Measurements from ENCODE around the gene ANKRD44.

Gene ANKRD44

DNA sequence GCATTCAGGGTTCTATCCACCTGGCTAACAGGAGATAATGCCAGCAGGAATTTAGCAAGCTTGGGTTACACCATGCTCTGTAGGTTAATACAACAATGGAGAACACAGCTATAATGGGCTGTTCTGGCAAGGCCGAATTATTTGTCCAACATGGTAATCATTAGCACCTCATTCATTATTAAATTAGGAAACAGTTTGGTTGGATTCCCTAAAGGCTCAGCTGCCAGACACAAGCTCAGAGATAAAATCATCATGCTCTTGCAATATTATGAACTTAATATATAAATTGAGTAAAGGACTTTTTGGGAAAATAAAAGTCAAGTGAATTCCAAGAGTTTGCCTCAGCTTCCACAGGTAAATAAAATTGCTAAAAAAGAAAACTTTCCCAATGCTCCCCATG is 166.4 kb downstream of the ANKRD44 start:
- no peak for DNase-seq (ENCODE audit: low read depth)

DNA sequence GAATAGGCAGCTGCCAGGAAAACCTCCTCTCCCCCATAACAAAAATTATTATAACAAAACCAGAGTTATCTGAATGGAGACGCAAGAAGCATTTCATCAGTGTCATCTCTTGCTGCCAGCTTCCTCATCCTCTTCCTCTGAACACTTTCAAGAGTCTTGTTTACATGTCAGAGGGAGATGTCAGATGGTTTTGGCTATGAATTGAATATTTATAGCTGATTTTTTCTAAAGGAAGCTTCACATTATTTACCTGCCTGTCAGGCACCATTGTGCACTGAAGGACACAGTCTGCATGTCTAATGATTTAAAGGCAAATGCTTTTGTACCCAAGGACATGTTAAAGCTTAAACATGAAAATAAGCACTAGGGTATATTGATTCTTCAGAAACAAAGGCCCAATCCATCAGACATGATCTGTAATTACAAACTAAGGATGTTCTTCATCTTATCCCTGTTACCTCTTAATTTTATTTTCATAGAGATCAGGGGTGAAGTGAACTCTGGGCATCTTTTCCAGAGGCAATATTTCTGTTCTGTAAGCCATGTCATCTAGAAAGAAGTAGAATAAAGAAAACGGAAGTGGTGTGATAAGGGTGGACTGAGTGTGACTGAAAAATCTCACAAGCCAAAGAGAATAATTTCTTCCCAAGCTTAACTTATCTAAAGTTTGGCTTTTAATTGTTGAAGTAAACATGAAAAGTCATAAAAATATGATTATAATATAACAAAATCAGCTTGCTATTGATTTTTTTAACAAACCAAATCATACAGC is 168.7 kb downstream of the ANKRD44 start:
- no peak for DNase-seq (ENCODE audit: low read depth)

DNA sequence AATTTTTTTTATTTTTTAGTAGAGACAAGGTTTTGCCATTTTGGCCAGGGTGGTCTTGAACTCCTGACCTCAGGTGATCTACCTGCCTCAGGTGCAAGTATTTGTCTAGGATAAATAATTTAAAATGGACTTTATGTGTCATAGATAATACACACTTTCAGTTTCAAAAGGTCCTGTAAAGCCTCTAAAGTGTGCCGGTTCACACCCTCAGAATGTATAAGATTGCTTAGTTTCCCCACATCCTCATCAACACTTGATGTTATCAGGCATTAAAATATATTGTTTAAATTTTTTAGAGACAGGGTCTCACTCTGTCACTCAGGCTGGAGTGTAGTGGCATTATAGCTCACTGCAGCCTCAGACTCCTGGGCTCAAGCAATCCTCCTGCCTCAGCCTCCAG is 170.5 kb downstream of the ANKRD44 start:
- no peak for DNase-seq (ENCODE audit: low read depth)

DNA sequence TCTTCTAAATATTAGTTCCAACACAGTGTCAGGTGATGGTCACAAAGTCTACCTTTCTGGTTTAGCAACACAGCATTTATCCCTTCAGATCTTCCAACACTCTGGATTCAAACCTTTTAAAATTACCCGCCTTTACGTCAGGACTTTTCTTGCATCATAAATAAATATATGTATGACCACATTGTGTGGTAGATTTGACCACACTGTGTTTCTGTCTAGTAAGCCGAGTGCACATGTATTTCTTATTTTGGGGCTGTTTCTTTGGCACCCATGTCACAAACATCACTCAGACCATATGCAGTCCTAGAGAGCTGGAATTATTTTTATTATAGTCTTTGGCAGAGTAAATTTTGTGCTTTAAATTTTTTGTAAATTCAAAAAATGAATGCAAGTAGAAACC is 172.1 kb downstream of the ANKRD44 start:
- no peak for DNase-seq (ENCODE audit: low read depth)

DNA sequence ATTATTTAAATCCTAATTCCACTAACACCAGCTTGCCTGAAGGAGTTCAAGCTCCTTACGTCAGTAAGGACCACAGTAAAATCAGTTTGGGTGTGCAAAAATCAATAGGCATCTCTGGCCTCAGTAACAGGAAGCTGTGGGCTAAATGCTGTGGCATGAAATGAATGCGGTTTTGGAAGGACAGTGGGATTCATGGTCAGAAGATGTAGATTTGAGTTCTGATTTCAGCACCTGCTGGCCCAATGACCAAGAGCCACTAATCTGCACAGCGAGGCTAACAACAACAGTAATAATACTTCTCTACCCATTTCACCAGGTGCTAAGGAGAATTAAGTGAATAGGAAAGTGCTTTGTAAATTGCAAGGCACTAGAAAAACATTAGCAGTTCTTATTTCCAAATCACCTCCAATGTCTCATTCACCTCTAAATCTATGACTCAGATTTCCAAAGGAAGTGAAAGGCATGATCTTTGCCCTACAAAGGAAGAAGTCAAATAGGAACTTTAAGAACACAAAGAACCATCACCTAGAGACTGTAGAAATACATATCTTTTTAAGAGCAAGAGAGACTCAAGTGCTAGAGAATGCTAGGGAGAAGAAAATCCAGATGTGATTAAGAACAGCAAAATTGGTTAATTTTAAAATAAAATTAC is 172.6 kb downstream of the ANKRD44 start:
- no peak for DNase-seq (ENCODE audit: low read depth)

DNA sequence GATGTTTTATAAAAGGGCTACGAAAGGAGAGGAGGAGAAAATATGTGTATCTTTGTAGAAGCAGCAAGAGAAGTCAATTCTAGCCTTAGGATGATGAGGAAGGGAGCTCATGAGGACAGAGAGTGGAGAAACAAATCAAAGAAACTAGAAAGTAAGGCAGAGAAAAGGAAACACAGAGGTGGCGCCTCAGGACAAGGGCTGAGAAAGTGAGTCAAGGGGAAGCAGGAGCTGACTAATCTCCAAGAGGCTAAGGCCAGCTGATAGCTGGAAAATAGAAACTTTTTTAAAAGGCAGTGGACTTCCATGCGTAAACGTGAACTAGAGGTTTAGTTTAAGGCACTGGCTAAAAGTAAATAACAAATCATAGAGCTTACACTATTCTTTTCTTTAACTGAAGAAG is 173.3 kb downstream of the ANKRD44 start:
- DNase-seq (ENCODE audit: low read depth): no peak

DNA sequence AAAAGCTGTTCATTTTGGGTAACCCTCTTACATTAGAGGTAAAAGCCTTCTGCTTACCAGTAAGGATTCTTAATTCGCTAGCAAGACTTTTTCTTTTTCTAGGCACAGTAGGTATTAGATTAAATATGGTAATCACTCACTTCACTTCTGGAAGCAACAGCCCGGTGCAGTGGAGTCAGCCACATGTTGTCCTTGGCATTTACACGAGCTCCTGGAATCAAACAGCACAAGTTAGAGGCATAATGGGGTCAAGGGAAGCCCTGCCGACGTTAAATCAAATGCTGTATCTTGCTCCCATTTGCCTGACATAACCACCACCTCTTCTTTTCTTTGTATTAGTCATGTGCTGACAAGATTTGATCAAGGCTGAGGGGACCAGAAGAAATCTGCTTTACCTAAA is 174.1 kb downstream of the ANKRD44 start:
- no peak for DNase-seq (ENCODE audit: low read depth)

DNA sequence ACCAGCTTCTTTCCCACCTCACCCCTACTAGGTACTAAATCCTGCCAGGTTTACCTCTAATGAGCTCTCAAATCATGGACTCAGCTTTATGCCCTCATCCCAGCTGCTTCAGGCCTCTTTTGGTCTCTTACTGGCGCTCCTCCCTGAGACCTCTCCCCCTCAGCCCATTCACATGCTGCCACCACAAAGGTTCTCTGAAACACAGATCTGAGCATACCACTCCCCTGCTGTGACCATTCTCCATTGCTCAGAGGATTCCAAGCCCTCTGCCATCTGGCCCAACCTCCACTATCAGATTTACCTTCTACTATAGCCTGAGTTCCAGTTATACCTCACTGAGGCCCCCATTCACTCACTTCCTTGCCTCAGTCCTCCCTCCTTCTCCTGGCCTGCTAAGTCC is 174.8 kb downstream of the ANKRD44 start:
- no peak for DNase-seq (ENCODE audit: low read depth)

DNA sequence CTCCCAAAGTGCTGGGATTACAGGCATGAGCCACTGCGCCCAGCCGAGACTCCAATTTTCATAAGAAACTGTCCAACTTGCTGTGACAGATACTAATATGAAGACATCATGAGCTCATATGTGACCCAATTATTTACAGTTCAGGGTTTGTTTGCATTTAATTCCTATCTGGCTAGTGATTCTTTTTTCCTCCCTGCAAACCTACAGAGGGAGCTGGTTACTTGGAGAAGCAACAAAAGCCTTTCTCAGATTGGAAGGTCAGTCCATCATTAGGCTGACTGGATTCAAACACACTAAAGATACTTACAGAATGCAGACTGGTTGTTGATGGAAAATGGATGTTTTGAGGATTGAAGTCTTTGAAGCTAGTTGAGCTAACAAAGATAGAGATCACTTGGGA is 176.4 kb downstream of the ANKRD44 start:
- no peak for DNase-seq (ENCODE audit: low read depth)

DNA sequence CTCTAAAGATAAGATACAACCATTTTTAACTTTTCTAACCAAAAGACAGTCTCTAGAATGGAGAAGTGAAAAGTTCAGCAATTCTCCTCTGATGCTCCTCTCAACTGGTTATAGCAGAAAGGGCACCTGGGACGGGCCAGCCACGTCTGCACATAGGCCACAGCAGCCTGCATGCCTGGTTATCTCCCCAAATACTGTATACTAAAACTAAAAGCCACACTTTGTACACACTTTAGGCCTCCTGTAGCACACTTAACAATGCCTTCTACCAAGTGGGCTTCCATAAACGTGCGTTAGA is 179.1 kb downstream of the ANKRD44 start:
- no peak for DNase-seq (ENCODE audit: low read depth)

DNA sequence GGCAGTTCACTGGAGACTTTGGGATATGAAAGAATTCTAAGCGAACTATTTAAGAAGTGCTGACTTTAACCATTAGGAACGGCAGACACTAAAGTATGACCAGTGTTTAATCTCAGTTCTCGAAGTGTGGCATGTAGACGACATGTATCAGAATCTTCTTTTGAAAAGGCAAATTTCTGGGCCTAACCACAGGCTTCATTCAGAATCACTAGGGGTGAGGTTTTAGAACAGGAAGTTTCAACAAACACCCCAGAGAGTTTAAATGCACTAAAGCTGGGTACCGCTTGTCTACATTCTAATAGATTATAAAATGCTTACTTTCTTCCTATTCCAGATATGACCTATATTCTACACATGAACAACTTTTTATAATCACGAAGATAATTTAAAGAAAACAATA is 180.3 kb downstream of the ANKRD44 start:
- no peak for DNase-seq (ENCODE audit: low read depth)

DNA sequence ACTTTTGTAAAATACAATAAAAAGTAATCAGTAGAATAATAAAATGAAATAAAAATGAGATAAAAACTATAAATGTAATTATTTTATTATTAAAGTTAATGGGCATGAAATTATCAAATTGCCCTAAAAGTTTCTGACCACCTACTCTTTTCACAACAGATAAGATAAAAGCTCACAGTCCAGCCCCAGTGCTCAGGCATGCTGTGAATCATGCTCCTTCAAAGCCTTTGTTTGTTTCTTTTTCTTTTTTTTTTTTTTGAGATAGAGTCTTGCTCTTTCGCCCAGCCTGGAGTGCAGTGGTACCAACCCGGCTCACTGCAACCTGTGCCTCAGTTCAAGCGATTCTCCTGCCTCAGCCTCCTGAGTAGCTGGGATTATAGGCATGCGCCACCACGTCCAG is 181.7 kb downstream of the ANKRD44 start:
- DNase-seq (ENCODE audit: low read depth): no peak

DNA sequence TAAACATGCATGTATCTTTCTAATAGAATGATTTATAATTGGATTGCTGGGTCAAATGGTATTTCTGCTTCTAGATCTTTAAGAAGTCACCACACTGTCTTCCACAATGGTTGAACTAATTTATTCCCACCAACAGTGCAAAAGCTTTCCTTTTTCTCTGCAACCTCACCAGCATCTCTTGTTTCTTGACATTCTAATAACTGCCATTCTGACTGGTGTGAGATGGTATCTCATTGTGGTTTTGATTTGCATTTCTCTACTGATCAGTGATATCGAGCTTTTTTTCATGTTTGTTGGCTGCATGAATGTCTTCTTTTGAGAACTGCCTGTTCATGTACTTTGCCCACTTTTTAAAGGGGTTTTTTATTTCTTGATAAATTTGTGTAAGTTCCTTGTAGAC is 182.5 kb downstream of the ANKRD44 start:
- no peak for DNase-seq (ENCODE audit: low read depth)

DNA sequence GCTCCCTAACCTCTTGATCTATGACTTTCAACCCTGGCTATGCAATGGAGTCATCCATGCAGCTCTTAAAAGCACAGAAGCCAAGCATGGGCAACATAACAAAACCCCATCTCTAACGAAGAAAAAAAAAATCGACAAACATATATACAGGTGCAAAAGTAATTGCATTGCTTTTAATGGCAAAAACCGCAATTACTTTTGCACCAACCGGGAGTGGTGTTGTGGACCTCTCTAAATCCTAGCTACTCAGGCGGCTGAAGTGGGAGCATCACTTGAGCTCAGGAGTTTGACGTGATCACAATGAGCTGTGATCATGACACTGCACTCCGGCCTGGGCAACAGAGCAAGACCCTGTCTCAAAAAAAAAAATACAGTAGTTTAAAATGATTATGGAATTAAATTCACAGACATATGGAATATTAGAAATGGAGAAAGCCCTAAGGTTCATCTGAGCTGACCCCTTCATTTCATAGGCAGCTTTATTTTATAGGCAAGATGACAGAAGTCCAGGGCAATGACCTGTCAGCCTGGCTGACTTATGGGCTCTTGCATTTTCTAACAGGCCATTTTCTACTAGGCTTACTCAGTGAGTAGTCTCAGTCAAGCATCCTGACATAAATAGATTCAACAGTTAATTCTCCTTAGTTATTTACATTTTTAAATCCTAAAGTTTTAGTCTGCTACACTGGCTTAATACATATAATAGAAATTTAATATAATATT is 183.8 kb downstream of the ANKRD44 start:
- DNase-seq (ENCODE audit: low read depth): no peak

DNA sequence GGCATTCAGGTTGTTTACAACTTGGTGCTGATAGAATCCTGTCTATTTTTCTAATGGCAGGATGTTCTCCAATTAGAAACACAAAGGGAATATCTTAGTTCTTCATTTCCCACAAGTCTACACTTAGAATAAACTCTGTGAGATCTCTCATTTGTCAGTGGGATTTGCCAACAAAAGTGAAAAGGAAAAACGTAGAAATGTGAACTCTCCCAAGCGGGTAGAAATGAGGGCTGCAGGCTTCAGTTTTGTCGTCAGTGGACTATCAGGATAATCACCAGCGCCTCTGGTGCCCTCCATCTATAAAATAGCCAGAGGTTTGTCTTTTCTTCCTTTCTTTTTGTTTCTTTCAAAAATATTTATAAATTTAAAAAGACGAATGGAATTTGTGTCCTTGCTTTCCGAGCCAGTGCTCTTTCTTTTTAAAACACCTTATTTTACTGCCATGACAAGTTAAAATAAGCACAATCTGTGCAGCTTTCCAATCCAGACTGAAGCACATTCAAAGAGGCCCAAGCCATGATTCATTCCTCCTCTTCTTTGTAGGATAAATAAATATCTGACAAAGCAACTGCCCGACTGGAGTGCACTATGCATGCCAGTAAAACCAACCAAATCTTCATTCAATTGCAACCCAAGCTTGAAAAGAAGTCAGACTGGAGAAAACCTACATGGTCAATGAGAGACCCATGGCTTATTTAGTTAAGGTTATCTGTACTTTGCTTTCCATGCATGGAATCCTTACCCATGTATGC is 185.8 kb downstream of the ANKRD44 start:
- DNase-seq (ENCODE audit: low read depth): no peak

DNA sequence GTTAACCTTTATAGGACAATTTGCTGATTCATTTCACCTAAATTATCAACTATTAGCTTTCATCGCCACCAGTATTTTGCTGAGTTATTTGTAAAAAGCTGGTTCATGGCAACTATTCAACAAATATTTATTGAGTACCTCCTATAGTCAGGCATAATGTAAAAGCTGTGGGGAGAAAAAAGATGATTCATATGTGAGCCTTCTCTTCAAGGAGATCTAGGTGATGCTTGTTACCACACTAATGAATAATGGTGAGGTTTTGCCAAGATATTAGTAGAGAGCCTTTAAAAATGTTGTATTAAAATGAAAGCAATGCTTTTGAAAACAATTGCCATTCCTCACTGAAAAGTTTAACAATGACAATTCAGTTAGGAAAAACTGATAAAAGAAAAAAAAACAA is 187.8 kb downstream of the ANKRD44 start:
- no peak for DNase-seq (ENCODE audit: low read depth)

DNA sequence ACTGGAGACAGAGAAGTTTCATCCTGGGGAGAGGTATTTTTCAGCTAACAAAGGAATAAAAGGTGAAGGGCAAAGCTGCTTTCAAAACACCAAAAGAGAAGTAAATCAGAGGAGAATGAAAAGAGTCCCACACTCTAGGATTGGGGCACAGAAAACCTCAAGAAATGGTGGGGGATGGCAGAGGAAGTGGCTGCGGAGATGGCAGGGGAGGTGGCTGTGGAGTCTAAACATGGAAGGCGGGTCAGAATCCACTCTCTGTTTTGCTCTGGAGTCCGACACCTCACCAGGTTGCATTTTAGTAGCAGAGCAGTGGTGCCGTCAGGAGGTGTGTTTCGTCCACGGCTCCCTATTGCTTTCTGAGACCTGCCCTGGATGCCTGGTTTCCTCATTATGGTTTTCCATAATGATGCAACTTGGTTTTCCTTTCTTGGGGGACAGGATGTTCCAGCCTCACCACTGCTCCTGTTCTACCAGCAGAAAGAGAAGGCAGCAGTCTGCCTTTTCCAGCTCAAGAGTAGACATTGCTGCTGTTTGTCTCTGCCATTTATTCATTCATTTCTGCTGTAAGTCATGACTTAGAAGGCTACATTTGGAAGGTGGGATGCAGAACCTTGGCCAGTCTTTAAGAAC is 188.7 kb downstream of the ANKRD44 start:
- no peak for DNase-seq (ENCODE audit: low read depth)

DNA sequence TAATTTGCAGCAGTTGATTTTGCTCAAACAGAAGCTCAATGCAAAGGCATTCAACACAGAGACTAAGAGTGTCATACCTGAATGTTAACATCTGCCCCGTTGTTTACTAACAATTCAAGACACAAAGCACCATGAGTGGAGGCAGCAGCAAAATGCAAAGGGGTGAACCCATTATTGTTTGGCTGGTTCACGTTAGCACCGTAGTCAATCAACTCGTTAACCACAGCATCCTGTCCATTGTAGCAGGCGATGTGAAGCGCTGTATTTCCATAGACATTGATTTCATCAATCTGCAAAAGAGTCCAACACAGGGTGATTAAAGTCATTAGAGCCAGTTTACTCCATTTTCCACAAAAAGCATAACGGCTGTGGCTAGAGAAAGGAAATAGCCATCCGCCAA is 189.3 kb downstream of the ANKRD44 start:
- DNase-seq (ENCODE audit: low read depth): no peak

DNA sequence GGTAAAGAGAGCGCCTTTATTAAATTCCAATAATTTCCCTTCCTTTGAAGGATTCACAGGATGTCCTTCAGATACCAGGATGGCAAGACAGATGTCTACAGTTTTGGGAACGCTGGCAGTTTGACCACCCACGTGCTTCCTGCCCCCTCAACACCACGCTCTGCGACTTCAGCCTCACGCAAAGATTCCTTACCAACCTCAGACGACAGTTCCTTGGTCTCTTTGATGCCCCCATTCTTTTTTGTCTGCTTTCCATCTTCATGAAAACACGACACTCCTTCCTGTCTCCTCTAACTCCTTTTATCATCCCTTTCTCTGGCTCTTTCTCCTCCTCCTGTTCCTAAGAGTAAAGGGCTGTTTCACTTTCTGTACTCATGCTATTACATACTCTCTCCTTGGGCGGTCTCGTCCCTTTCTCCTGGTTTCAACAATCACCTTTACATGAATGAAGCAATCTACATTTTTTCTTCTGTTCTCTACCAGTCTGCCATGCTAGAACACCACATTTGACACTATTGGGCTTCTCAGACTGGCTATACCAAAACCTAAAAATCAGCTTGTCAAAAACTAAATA is 194.2 kb downstream of the ANKRD44 start:
- no peak for DNase-seq (ENCODE audit: low read depth)

DNA sequence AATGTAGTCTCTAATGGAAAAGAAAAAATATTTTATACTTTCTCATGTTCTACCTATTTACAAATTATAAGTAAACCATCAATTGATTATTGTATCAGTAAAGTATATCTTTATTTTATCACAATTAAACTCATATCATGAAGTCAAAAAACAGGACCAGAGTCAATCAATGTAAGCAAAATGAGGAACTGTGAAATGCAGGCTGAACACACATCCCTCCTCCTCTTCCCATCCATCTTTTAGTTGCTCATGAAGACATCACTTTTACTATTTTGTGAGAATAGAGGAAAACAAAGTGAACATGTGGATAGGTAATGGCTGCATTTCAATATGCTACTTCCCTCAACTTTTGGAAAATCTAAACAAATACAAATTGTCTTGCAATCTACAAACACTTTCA is 195.3 kb downstream of the ANKRD44 start:
- no peak for DNase-seq (ENCODE audit: low read depth)

DNA sequence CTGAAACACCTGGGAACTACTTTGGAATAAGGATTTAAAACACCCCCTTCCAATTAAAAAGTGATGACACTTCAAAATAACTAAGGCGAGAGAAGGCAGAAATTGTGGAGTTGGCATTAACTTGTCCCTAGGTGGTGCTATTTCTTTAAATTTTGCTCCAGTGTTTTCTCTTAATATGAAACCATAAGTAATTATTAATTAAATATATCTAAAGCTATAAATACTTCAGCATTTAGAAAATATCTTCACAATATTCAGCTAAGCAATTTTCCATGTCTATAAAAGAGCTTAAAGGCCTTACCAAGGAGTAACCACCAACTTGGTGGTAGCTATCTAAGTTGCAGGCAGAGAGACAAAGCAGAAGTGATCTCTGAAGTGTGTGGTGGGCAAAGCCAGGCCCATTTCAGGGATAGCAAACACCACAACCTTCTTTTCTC is 197.3 kb downstream of the ANKRD44 start:
- no peak for DNase-seq (ENCODE audit: low read depth)

DNA sequence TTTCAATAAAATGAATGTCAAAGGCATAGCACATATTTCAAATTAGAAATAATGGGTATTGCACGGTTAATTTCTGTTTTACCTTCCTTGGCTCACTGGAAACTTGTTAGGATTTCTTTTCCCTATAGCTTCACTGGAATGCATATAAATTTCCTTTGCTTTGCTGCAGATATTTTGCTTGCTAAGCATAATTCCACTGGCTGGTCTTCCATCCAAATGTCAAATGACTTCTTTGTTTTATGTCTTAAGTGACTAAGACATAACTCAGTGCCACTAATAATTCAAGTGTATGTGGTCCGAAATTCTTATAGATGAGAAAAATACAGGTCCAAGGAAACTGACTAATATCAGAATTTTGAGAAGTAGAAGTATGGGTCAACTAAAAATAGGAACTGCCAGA is 201.3 kb downstream of the ANKRD44 start:
- DNase-seq (ENCODE audit: low read depth): no peak
